ENCODE results near the gene GLRX2.

The GLRX2 gene

DNA sequence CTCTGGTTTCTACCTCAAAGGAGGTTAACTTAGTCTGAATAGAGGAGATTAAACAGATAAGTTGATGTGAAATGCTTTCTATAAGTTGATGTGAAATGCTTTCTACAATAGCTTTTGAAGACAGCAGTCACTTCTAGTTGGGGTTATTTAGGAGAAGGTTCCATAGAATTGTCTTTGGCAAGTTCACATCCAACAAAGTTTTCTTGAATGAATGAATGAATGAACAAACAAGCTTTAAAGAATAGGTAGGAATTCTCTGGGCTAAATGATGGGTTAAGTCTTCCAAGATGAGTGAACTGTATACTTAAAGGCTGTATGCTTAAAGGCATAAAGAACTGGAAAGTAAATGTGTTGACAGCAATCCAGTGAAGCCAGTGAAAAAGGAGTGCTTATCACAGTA, 18.5 kb upstream of the GLRX2 start:
- peaks cover 26% of the 10 kb centered on the region for H3F3A ChIP-seq (ENCODE audit: insufficient read depth)
- peaks cover 10% of the 10 kb centered on the region; the same call in 1 of the 2 replicates for H4K20me1 ChIP-seq (ENCODE audit: low read depth, low read length)
- peak overlapping the region; percentile 88 for H3K4me2 ChIP-seq (ENCODE audit: low read depth, low read length, poor library complexity, severe bottlenecking)
- H3K79me2 ChIP-seq (ENCODE audit: insufficient read depth, low read length): peaks cover 64% of the 10 kb centered on the region
- H3K9me2 ChIP-seq (replicated peaks; ENCODE audit: insufficient read depth, low read length): no peaks in the 10 kb centered on the region
- no peaks in the 10 kb centered on the region for H3K27me3 ChIP-seq (ENCODE audit: low read length)
- no peaks in the 10 kb centered on the region for H3K9me3 ChIP-seq (ENCODE audit: insufficient read depth, low read length)
- H3K9ac ChIP-seq (ENCODE audit: low read length): peak overlapping the region; percentile 84
- TF ChIP-seq, protein P1, sequence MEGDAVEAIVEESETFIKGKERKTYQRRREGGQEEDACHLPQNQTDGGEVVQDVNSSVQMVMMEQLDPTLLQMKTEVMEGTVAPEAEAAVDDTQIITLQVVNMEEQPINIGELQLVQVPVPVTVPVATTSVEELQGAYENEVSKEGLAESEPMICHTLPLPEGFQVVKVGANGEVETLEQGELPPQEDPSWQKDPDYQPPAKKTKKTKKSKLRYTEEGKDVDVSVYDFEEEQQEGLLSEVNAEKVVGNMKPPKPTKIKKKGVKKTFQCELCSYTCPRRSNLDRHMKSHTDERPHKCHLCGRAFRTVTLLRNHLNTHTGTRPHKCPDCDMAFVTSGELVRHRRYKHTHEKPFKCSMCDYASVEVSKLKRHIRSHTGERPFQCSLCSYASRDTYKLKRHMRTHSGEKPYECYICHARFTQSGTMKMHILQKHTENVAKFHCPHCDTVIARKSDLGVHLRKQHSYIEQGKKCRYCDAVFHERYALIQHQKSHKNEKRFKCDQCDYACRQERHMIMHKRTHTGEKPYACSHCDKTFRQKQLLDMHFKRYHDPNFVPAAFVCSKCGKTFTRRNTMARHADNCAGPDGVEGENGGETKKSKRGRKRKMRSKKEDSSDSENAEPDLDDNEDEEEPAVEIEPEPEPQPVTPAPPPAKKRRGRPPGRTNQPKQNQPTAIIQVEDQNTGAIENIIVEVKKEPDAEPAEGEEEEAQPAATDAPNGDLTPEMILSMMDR (IDR thresholded peaks at IDR 0.05; ENCODE audit: insufficient read depth, low read length, poor library complexity, severe bottlenecking): no peak
- no peak for TF ChIP-seq EZH2phosphoT487 (conservative IDR thresholded peaks at IDR 0.05; ENCODE audit: low read length)
- peak overlapping the region; percentile 97 for H3K4me3 ChIP-seq (ENCODE audit: insufficient read depth, low read length, poor library complexity, severe bottlenecking)
- H3K36me3 ChIP-seq (ENCODE audit: low read length): peaks cover 14% of the 10 kb centered on the region; the same call in 1 of the 2 replicates
- H3K27ac ChIP-seq (ENCODE audit: low read depth, low read length): no peak overlapping the region
- H2AFZ ChIP-seq (ENCODE audit: low read depth, low read length, severe bottlenecking): no peak overlapping the region

DNA sequence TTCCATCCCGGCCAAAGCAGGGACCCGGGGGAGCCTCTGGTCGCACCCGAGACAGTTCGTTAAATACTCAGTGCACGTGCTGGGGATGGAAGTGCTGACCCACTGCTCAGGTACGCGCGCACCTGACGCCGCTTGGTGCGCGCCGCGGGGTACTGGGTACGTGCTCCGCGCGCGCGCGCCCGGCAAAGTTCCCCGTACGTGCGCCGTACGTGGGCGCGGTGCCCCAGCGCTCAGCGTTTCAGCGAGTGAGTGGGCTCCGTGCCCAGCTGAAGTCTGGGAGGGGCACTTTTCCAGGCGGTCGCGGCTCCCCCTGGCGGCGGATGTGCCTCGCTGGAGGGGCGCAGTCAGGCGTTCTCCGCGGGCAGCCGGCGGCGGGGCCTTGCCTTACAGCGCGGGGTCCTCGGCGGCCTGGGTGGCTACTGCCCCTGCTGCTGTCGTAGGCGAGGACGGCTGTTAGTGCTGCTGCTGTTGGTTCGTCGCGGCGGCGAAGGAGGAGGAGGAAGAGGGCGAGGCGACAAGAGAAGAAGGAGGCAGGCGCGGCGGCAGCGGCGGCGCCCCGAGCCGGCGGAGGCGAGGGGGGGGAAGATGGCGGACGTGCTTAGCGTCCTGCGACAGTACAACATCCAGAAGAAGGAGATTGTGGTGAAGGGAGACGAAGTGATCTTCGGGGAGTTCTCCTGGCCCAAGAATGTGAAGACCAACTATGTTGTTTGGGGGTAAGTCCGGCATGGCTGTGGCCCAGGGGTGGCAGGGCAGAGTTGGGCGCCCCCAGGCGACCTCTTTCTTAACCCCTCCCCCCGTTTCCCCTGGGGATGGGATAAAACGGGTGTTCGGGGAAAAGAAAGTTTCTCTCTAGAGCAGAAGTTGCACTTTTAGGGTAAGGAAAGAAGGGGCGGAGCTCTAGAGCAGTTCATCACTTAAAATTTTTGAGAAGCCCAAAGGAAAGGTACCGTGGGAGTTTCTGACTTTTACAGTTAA, 16.7 kb upstream of the GLRX2 start, which contains the start of gene CDC73:
CDC73 (plus strand) TSS at position 416 of the 978 bp plus-strand sequence; CDS start at position 586, 170 bp downstream.
- H2AFZ ChIP-seq (ENCODE audit: low read depth, low read length, severe bottlenecking): peak within 1 kb of the TSS; percentile 85
- H3K4me3 ChIP-seq (ENCODE audit: insufficient read depth, low read length, poor library complexity, severe bottlenecking): peak within 1 kb of the TSS; percentile 97
- TF ChIP-seq EZH2phosphoT487 (conservative IDR thresholded peaks at IDR 0.05; ENCODE audit: low read length): no peak
- TF ChIP-seq, protein P1 (IDR thresholded peaks at IDR 0.05; ENCODE audit: insufficient read depth, low read length, poor library complexity, severe bottlenecking): peak; percentile 58
- peaks cover 26% of the 10 kb centered on the region for H3F3A ChIP-seq (ENCODE audit: insufficient read depth)
- peak within 1 kb of the TSS; percentile 84 for H3K9ac ChIP-seq (ENCODE audit: low read length)
- peaks cover 8% of the 10 kb centered on the region; the same call in 1 of the 2 replicates for H3K36me3 ChIP-seq (ENCODE audit: low read length)
- peak within 1 kb of the TSS; percentile 93 for H3K27ac ChIP-seq (ENCODE audit: low read depth, low read length)
- peaks cover 10% of the 10 kb centered on the region; the same call in 1 of the 2 replicates for H4K20me1 ChIP-seq (ENCODE audit: low read depth, low read length)
- H3K79me2 ChIP-seq (ENCODE audit: insufficient read depth, low read length): peaks cover 45% of the 10 kb centered on the region
- no peaks in the 10 kb centered on the region for H3K9me3 ChIP-seq (ENCODE audit: insufficient read depth, low read length)
- peak within 1 kb of the TSS; percentile 88 for H3K4me2 ChIP-seq (ENCODE audit: low read depth, low read length, poor library complexity, severe bottlenecking)
- H3K27me3 ChIP-seq (ENCODE audit: low read length): no peaks in the 10 kb centered on the region
- no peaks in the 10 kb centered on the region for H3K9me2 ChIP-seq (replicated peaks; ENCODE audit: insufficient read depth, low read length)

DNA sequence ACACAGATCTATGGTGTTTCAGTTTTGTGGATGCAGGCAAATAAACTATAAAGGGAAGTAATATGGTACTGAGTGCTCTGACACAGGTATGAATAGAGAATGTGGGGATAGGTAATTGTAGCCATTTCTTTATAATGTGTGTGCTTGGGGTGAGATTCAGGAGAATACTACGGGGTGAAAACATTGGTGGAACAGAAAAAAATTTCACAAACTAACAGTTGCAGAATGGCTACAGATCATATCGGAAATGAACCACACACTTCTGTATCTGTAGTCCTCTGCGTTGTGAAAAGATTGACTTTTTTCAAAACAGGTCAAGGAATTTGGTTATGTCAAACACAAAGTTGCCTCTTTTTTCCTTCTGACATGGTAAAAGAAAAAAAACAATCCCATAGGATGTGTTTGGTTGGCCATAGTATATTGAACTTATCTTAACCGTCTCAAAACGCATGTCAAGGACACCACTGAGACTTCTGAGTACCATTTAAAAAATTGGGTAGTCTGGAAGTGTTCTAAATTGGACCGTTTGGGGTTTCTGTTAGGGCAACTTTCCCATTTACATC, 15.5 kb upstream of the GLRX2 start:
- Histone ChIP-seq H2AFZ (ENCODE audit: low read depth, low read length, severe bottlenecking) (no peak overlapping the region), H3K9me3 (ENCODE audit: insufficient read depth, low read length) (no peaks in the 10 kb centered on the region), H3K9ac (ENCODE audit: low read length) (no peak overlapping the region), H3K4me3 (ENCODE audit: insufficient read depth, low read length, poor library complexity, severe bottlenecking) (no peak overlapping the region), H3K27me3 (ENCODE audit: low read length) (no peaks in the 10 kb centered on the region), H4K20me1 (ENCODE audit: low read depth, low read length) (peaks cover 4% of the 10 kb centered on the region; the same call in 1 of the 2 replicates), H3K9me2 (replicated peaks; ENCODE audit: insufficient read depth, low read length) (no peaks in the 10 kb centered on the region), H3K4me2 (ENCODE audit: low read depth, low read length, poor library complexity, severe bottlenecking) (peak overlapping the region; percentile 62), H3K79me2 (ENCODE audit: insufficient read depth, low read length) (peaks cover 34% of the 10 kb centered on the region), H3K36me3 (ENCODE audit: low read length) (peaks cover 1% of the 10 kb centered on the region; the same call in 1 of the 2 replicates), H3K27ac (ENCODE audit: low read depth, low read length) (no peak overlapping the region), H3F3A (ENCODE audit: insufficient read depth) (peaks cover 26% of the 10 kb centered on the region)
- TF ChIP-seq, protein P1 (IDR thresholded peaks at IDR 0.05; ENCODE audit: insufficient read depth, low read length, poor library complexity, severe bottlenecking): no peak
- no peak for TF ChIP-seq EZH2phosphoT487 (conservative IDR thresholded peaks at IDR 0.05; ENCODE audit: low read length)

Data from SU-DHL-6 (cell line).